Measurements from ENCODE around the gene CMA1. TPM values are rescaled to one million over a fixed set of nuclear protein-coding genes. Genes with fewer than 3 reads are reported as not detected.

The CMA1 gene
- total RNA-seq, 2 experiments from 2014 or later = 0.33 to 0.51 TPM

DNA sequence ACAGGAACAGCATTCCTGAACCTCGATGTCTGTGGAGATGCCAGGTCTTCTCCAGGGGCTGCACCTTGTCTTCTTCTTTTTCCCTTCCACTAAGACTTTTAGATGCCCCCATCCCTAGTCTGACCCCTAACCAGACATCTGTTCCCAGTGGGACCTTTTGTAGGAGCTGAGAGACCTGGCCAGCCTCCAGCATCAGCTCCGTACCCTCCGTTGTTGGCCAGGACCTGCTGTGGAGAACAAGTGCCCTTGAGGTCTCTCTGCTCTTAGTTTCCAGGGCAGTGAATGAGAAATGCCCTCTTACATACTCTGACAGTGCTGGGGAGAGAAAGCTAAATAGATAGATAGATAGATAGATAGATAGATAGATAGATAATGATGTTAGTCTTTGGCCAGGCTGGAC is 48.7 kb downstream of the CMA1 start:
- peaks cover 7% of the 10 kb centered on the region for H3K9me3 Mint-ChIP-seq
- DNase-seq (no peak), ATAC-seq (ENCODE audit: low read depth) (no peak)
- peaks cover 14% of the 10 kb centered on the region for H3K4me1 Mint-ChIP-seq
- POLR2A ChIA-PET = no interaction called here
- peaks cover 33% of the 10 kb centered on the region for H3K36me3 Mint-ChIP-seq
- no peak overlapping the region for H3K4me3 Mint-ChIP-seq
- no peak overlapping the region for H3K27ac Mint-ChIP-seq
- H3K27me3 Mint-ChIP-seq = no peaks in the 10 kb centered on the region

GRCh38 chr14:24458736-24459135 is 49.3 kb downstream of the CMA1 start:
- no peak for ATAC-seq (ENCODE audit: low read depth)
- Mint-ChIP-seq H3K9me3 (peaks cover 12% of the 10 kb centered on the region), H3K27ac (no peak overlapping the region), H3K4me1 (peaks cover 9% of the 10 kb centered on the region), H3K27me3 (no peaks in the 10 kb centered on the region), H3K36me3 (peaks cover 37% of the 10 kb centered on the region), H3K4me3 (no peak overlapping the region)
- DNase-seq = no peak
- POLR2A ChIA-PET = no interaction called here

DNA sequence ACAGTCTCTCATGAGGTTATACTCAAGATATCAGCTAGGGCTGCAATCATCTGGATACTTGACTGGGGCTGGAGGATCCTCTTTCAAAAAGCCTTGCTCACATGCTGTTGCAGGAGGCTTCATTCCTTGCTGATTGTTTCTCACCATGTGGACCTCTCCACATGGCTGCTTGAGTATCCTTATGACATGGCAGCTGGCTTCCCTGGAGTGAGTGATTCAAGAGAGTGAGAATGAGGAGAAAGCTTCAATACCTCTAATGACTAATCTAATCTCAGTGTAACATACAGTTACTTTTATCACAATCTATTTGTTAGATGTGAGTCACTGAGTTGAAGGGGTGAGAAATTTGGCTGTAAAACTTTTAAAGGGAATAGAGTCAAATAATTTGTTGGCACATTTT is 51.1 kb downstream of the CMA1 start:
- Mint-ChIP-seq H3K9me3 (peaks cover 11% of the 10 kb centered on the region), H3K4me1 (peaks cover 7% of the 10 kb centered on the region), H3K4me3 (no peak overlapping the region), H3K36me3 (peaks cover 43% of the 10 kb centered on the region), H3K27ac (no peak overlapping the region), H3K27me3 (no peaks in the 10 kb centered on the region)
- no peak for ATAC-seq (ENCODE audit: low read depth)
- POLR2A ChIA-PET = no interaction called here
- DNase-seq = no peak

Other genes starting within 250 kb of the CMA1 start
- 1 to 10 TPM; 5.7 to 5.8 TPM for gene TGM1, start 245.1 kb downstream of the CMA1 start, total RNA-seq
- 10 to 100 TPM; 42.1 to 48.8 TPM for gene RABGGTA, start 236.7 kb downstream of the CMA1 start, total RNA-seq
- gene DHRS1, start 208.5 kb downstream of the CMA1 start, total RNA-seq = 10 to 100 TPM; 36.0 to 41.9 TPM
- 10 to 100 TPM; 28.7 to 31.1 TPM for gene NOP9, start 208.4 kb downstream of the CMA1 start, total RNA-seq
- gene CIDEB, start 200.3 kb downstream of the CMA1 start, total RNA-seq = 10 to 100 TPM; 33.7 to 34.8 TPM
- 10 to 100 TPM; 19.4 to 21.2 TPM for gene LTB4R2, start 198.1 kb downstream of the CMA1 start, total RNA-seq
- gene LTB4R, start 196.8 kb downstream of the CMA1 start, total RNA-seq = 10 to 100 TPM; 27.0 to 27.8 TPM
- gene ADCY4, start 173.2 kb downstream of the CMA1 start, total RNA-seq = 1 to 10 TPM; 4.4 to 6.3 TPM
- 10 to 100 TPM; 41.1 to 43.7 TPM for gene RIPK3, start 168.3 kb downstream of the CMA1 start, total RNA-seq
- not detected for gene NFATC4, start 140.1 kb downstream of the CMA1 start, total RNA-seq
- under 1 TPM; 0.34 to 0.42 TPM for gene NYNRIN, start 109.3 kb downstream of the CMA1 start, total RNA-seq
- gene CBLN3, start 78.6 kb downstream of the CMA1 start, total RNA-seq = 1 to 10 TPM; 3.2 to 3.8 TPM
- 100 to 1,000 TPM; 104 to 105 TPM for gene KHNYN, start 78.3 kb downstream of the CMA1 start, total RNA-seq
- 10 to 100 TPM; 75.7 to 79.5 TPM for gene SDR39U1, start 65.5 kb downstream of the CMA1 start, total RNA-seq
- gene CTSG, start 68.0 kb upstream of the CMA1 start, total RNA-seq = not detected
- gene GZMH, start 101.4 kb upstream of the CMA1 start, total RNA-seq = 1 to 10 TPM; 4.9 to 5.7 TPM
- gene GZMB, start 125.9 kb upstream of the CMA1 start, total RNA-seq = 100 to 1,000 TPM; 195 to 217 TPM

Data from activated naive CD8-positive, alpha-beta T cell treated with anti-CD3 and anti-CD28 coated beads, Interleukin-2, amount 10 ng/mL, durations not matched to agents 7 days and 5 days (primary cell).